ENCODE data around the gene SMC6.

The SMC6 gene

DNA sequence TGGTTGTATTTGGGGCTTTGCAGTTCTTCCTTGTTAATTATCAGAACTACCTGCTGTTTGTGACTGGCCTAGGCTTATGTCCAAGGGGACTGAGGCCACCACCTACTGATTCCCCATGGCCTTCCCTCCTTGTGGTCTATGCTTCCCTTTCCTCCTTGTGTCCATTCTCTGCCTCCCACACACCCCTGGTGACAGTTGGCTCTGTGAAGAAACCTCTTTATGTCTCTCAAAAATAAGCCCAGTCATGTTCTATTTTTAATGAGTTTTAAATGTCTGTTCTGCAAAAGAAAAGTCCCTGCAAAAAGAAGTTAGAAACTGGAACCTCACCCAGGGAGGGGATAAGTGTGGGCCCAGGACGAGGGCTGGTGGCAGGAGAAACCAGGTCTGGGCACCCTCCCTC lies 105.0 kb downstream of the SMC6 start:
- no peak overlapping the region for H3K27ac ChIP-seq (ENCODE audit: low read depth, low read length, severe bottlenecking)
- H3K4me1 ChIP-seq (ENCODE audit: control insufficient read depth, insufficient read depth, low read length, poor library complexity, severe bottlenecking) = peaks cover 9% of the 10 kb centered on the region
- no peaks in the 10 kb centered on the region for H3K9me3 ChIP-seq (ENCODE audit: control insufficient read depth, low read length)
- H3K4me3 ChIP-seq (ENCODE audit: extremely low read depth, insufficient read depth, low read length, poor library complexity, severe bottlenecking) = no peak overlapping the region
- 88 to 91% methylated on average over 1 of the region's 1 CpG for WGBS, 2 experiments (ENCODE audit: insufficient coverage in 2 of 2)
- no peaks in the 10 kb centered on the region for H3K36me3 ChIP-seq (ENCODE audit: control insufficient read depth, insufficient read depth, low read length)

DNA sequence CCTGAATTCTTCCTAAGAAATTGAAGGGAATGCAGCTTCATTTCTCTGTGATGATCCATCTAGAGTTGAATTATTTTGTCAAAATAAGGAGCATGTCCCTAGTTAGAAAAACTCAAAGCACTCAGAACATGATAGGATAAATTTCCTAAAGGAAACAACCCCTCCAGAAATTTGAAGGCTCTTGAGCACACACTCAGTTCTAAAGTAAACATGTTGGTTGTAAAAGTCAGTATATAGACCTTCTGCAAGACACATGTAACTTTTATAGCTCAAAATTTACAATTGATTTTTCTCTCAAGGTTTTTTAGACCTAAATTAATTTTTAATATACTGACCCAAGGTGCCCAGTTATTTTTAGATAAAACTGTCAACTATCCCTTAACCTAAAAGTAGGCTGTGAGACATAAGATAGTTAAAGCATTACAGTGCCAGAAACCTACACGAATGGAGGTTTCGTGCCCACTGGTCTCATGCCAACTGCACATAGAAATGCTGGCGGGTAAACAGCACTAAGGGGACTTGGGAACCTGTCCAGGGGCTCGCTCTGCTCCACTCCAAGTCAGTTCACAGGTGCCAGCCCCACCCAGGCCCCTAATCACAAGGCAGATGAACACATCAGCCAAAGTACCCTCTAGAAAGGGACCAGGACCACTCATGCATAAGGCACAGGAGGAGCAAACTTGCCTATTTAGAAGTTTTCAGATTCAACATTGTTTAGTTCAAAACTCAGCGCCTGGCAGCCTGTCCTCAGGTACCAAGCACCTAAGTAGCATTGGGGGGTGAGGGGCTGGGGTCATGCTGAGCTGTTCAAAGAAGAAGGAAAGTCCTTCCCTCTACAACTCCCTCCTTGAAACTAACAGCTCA lies 106.5 kb downstream of the SMC6 start:
- H3K27ac ChIP-seq (ENCODE audit: low read depth, low read length, severe bottlenecking) = no peak overlapping the region
- peaks cover 16% of the 10 kb centered on the region for H3K4me1 ChIP-seq (ENCODE audit: control insufficient read depth, insufficient read depth, low read length, poor library complexity, severe bottlenecking)
- H3K36me3 ChIP-seq (ENCODE audit: control insufficient read depth, insufficient read depth, low read length) = no peaks in the 10 kb centered on the region
- no peaks in the 10 kb centered on the region for H3K9me3 ChIP-seq (ENCODE audit: control insufficient read depth, low read length)
- no peak overlapping the region for H3K4me3 ChIP-seq (ENCODE audit: extremely low read depth, insufficient read depth, low read length, poor library complexity, severe bottlenecking)
- WGBS, 2 experiments (ENCODE audit: insufficient coverage in 2 of 2) = 88 to 100% methylated on average over 4 to 5 of the region's 5 CpGs

DNA sequence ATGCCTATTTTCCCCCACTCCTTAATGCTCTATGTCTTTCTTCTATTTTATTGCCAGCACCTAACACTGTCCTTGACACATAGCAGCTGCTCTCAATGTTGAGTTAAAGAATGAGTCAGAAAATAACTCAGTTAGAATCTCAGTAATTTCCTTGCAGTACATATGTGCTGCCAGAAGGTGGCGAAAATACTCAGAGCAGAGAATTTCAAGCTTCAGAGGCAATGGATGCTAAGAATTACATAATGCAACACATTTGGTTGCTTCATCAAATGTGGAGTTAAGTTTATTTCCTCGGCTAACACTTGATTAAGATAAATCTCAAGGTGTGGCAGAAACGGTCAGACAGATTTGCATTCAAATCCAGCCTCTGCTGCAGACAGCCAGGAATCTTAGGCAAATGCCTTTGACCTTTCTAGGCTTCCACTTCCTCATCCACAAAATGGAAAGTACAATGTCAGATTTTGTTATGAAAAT lies 107.5 kb downstream of the SMC6 start:
- no peaks in the 10 kb centered on the region for H3K9me3 ChIP-seq (ENCODE audit: control insufficient read depth, low read length)
- 13% methylated on average over 1 to 2 of the region's 3 CpGs for WGBS, 2 experiments (ENCODE audit: insufficient coverage in 2 of 2)
- no peaks in the 10 kb centered on the region for H3K36me3 ChIP-seq (ENCODE audit: control insufficient read depth, insufficient read depth, low read length)
- H3K4me1 ChIP-seq (ENCODE audit: control insufficient read depth, insufficient read depth, low read length, poor library complexity, severe bottlenecking) = peaks cover 16% of the 10 kb centered on the region
- H3K27ac ChIP-seq (ENCODE audit: low read depth, low read length, severe bottlenecking) = no peak overlapping the region
- no peak overlapping the region for H3K4me3 ChIP-seq (ENCODE audit: extremely low read depth, insufficient read depth, low read length, poor library complexity, severe bottlenecking)

DNA sequence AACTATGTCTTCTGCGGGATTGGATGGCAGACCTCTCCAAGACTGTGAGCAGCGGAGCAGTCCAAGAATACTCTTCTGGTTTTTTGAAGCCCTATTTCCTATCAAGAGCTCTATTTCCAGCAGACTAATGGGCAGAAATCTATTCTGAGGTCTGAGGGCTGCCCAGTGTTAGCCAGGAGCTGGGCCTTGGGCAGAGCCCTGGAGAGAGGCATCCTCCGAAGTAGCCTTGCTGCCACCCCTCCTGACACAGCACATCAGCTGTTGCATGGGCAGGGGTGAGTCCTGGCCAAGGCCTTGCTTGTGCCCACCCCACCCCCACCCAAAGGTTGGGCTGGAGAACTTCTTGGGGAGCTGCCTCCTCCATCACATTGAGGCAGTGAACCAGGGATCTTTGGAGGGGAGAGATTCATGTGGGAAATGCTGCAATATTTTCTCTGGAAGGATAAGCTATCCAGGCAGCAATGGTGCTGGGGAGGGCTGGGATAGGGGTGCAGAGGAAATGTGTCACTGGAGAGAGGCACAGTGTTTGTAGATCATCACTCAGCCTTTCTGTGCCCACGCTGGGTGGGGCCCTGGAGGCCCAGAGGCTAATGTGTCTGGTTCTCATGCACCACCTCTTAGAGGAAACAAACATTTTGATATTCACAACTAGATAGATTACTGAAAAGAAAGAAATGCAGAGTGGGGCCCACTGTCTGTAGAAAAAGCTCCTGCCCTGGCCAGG lies 108.5 kb downstream of the SMC6 start:
- no peak overlapping the region for H3K4me3 ChIP-seq (ENCODE audit: extremely low read depth, insufficient read depth, low read length, poor library complexity, severe bottlenecking)
- WGBS, 2 experiments (ENCODE audit: insufficient coverage in 2 of 2) = 83 to 94% methylated on average over 2 to 3 of the region's 4 CpGs
- H3K4me1 ChIP-seq (ENCODE audit: control insufficient read depth, insufficient read depth, low read length, poor library complexity, severe bottlenecking) = peaks cover 16% of the 10 kb centered on the region
- no peak overlapping the region for H3K27ac ChIP-seq (ENCODE audit: low read depth, low read length, severe bottlenecking)
- no peaks in the 10 kb centered on the region for H3K9me3 ChIP-seq (ENCODE audit: control insufficient read depth, low read length)
- H3K36me3 ChIP-seq (ENCODE audit: control insufficient read depth, insufficient read depth, low read length) = no peaks in the 10 kb centered on the region

DNA sequence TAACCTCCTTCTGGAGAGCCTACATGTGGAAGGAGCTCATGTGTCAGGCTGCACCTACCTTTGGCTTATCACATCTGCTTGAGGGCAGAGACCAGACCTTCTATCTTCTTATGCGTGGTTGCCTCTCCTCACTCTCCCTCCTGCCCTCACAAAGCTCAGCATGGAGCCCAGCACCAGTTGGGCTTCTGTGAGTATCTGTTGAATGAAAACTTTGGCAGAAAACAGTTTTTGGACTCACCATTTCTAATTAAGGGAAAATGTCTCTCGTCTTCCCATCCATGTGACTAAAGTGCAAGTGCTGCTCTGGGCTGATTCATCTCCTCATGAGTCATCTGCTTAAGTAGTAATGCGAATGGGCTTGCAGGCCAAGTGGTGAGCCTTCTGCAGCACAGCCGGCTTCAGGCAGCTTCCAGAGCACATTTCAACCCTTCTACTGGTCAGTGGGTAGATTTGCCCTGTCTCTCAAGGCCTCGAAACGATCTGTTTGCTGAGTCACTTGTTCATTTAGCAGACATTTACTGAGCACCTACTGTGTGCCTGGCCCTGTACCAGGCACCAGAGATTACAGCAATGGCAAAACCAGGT lies 110.5 kb downstream of the SMC6 start:
- Histone ChIP-seq H3K27ac (ENCODE audit: low read depth, low read length, severe bottlenecking) (peak overlapping the region; percentile 45), H3K4me1 (ENCODE audit: control insufficient read depth, insufficient read depth, low read length, poor library complexity, severe bottlenecking) (peaks cover 16% of the 10 kb centered on the region), H3K36me3 (ENCODE audit: control insufficient read depth, insufficient read depth, low read length) (no peaks in the 10 kb centered on the region), H3K9me3 (ENCODE audit: control insufficient read depth, low read length) (no peaks in the 10 kb centered on the region), H3K4me3 (ENCODE audit: extremely low read depth, insufficient read depth, low read length, poor library complexity, severe bottlenecking) (no peak overlapping the region)
- WGBS, 2 experiments (ENCODE audit: insufficient coverage in 2 of 2) = 53 to 76% methylated on average over 5 of the region's 6 CpGs

DNA sequence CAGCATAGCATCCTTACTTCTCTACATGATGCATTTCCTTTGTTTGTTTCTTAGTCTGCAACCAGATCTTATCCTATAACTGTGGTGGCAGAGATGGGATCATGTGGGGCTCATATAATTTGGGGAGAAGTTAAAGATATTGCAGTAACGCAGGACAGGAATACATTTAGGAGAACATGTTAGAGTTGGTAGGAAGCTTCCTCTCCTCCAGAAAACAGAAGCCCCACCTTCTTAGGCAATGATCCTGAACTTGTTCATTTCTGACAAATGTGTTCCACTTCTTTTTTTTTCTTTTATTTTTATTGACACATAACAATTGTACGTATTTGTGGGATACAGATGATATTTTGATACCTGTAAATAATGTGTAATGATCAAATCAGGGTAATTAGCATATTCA lies 113.2 kb downstream of the SMC6 start:
- peaks cover 12% of the 10 kb centered on the region for H3K4me1 ChIP-seq (ENCODE audit: control insufficient read depth, insufficient read depth, low read length, poor library complexity, severe bottlenecking)
- no peak overlapping the region for H3K4me3 ChIP-seq (ENCODE audit: extremely low read depth, insufficient read depth, low read length, poor library complexity, severe bottlenecking)
- 100% methylated on average over 1 of the region's 2 CpGs; no CpG with 5 or more reads in 1 of the 2 experiments for whole genome bisulfite sequencing, 2 experiments (ENCODE audit: insufficient coverage in 2 of 2)
- H3K27ac ChIP-seq (ENCODE audit: low read depth, low read length, severe bottlenecking) = no peak overlapping the region
- no peaks in the 10 kb centered on the region for H3K9me3 ChIP-seq (ENCODE audit: control insufficient read depth, low read length)
- H3K36me3 ChIP-seq (ENCODE audit: control insufficient read depth, insufficient read depth, low read length) = no peaks in the 10 kb centered on the region

DNA sequence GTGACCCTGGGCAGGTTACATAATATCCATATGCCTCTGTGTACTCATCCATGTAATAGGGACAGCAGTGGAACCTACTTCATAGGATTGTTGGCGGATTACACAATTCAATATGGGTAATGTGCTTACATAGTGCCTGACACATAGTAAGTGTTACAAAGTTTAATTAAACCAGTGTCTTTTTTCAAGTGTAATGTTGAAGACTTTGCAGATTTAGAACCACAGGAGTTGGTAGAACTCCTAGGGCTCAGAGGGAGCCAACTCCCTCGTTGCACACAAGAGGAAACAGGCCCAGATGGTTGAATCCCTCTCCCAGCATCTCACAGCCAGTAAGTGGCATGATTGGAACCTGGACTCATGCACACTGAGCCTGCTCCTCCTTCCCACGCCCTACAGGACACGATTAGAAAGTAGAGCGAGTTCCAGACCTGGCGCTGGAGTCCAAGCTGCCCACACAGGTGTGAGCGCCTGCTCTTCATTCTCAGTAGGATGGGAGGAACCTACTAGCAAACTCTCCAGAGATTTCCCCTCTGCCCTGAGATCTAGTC lies 115.3 kb downstream of the SMC6 start:
- Histone ChIP-seq H3K4me1 (ENCODE audit: control insufficient read depth, insufficient read depth, low read length, poor library complexity, severe bottlenecking) (peaks cover 7% of the 10 kb centered on the region), H3K4me3 (ENCODE audit: extremely low read depth, insufficient read depth, low read length, poor library complexity, severe bottlenecking) (no peak overlapping the region), H3K36me3 (ENCODE audit: control insufficient read depth, insufficient read depth, low read length) (no peaks in the 10 kb centered on the region), H3K9me3 (ENCODE audit: control insufficient read depth, low read length) (no peaks in the 10 kb centered on the region), H3K27ac (ENCODE audit: low read depth, low read length, severe bottlenecking) (no peak overlapping the region)
- WGBS, 2 experiments (ENCODE audit: insufficient coverage in 2 of 2) = 87 to 96% methylated on average over 6 of the region's 7 CpGs

DNA sequence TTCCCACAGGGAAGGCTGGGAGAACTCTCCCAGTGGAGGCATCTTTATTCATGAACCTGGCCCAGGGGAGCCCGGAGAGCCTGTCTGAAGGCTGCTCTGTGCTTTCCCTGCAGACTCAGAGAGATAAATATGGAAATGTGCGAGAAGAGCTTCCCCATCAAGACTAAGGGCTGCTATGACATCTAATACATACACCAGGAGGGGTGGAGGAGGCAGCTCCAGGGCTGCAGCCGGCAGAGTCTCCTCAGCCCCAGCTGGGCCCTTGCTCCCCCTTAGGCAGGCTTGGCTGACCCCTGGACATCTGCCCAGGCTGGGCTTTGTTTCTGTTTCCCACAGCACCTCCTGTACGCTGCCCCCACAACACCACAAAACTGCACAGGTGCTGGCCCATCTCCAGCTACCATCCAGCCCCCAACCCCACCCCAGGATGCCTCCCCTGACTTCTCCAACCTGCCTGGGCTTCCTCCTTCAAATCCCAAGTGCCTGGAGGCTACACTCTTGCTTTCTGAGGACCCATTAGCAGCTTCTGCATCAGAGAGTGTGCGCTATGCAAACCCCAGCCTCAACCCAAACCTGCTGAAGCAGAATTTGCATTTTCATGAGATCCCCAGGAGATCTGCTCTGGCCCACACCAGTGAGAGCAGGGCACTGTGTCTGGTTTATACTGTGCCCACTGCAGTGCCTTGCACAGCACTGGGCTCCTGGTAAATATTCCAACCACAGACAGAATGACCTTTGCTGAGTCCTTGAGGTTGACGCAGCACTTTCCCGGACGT lies 116.3 kb downstream of the SMC6 start:
- Histone ChIP-seq H3K4me3 (ENCODE audit: extremely low read depth, insufficient read depth, low read length, poor library complexity, severe bottlenecking) (no peak overlapping the region), H3K36me3 (ENCODE audit: control insufficient read depth, insufficient read depth, low read length) (no peaks in the 10 kb centered on the region), H3K27ac (ENCODE audit: low read depth, low read length, severe bottlenecking) (no peak overlapping the region), H3K4me1 (ENCODE audit: control insufficient read depth, insufficient read depth, low read length, poor library complexity, severe bottlenecking) (no peaks in the 10 kb centered on the region), H3K9me3 (ENCODE audit: control insufficient read depth, low read length) (no peaks in the 10 kb centered on the region)
- 92 to 96% methylated on average over 5 to 7 of the region's 8 CpGs for WGBS, 2 experiments (ENCODE audit: insufficient coverage in 2 of 2)

DNA sequence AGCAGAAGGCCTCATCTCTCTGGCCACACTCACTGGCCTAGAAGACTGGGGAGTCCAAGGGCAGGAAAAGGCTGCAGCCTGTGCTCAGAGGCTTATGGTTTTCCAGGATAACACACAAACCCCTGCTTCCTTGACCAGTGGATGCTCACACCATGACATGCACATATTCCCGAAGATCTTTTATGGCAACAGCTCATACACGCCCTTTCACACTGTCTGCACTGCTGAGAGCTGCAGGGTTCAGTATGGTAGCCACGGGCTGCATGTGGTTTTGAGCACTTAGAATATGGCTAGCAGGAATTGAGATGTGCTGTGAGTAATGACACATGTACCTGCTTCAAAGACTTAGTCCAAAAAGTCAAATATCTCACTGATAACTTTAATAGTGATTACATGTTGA lies 117.4 kb downstream of the SMC6 start:
- H3K4me3 ChIP-seq (ENCODE audit: extremely low read depth, insufficient read depth, low read length, poor library complexity, severe bottlenecking) = no peak overlapping the region
- no peaks in the 10 kb centered on the region for H3K9me3 ChIP-seq (ENCODE audit: control insufficient read depth, low read length)
- H3K36me3 ChIP-seq (ENCODE audit: control insufficient read depth, insufficient read depth, low read length) = no peaks in the 10 kb centered on the region
- 84 to 100% methylated on average over 1 to 2 of the region's 3 CpGs for WGBS, 2 experiments (ENCODE audit: insufficient coverage in 2 of 2)
- no peak overlapping the region for H3K27ac ChIP-seq (ENCODE audit: low read depth, low read length, severe bottlenecking)
- no peaks in the 10 kb centered on the region for H3K4me1 ChIP-seq (ENCODE audit: control insufficient read depth, insufficient read depth, low read length, poor library complexity, severe bottlenecking)

DNA sequence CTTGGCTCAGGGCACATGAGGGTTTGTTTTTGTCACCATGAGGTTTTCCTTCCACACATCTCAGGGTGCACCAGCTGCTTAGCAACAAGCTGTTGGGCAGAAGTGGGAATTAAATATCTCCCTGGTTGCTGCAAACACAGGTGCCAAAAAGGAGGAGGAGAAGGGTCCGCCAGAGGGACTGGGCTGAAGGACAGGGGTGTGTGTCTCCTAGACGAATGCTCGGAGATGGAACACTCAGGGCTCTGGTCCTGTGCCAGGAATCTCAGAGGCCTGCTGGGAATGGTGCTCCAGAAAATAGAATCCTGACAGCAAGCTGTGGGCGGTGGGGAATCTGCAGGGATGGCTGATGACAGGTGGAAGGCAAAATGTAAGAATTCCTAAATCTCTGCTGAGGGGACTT lies 118.6 kb downstream of the SMC6 start:
- H3K27ac ChIP-seq (ENCODE audit: low read depth, low read length, severe bottlenecking) = no peak overlapping the region
- H3K9me3 ChIP-seq (ENCODE audit: control insufficient read depth, low read length) = peaks cover under 1% of the 10 kb centered on the region
- no peak overlapping the region for H3K4me3 ChIP-seq (ENCODE audit: extremely low read depth, insufficient read depth, low read length, poor library complexity, severe bottlenecking)
- no peaks in the 10 kb centered on the region for H3K4me1 ChIP-seq (ENCODE audit: control insufficient read depth, insufficient read depth, low read length, poor library complexity, severe bottlenecking)
- WGBS, 2 experiments (ENCODE audit: insufficient coverage in 2 of 2) = 86 to 88% methylated on average over 4 of the region's 4 CpGs
- no peaks in the 10 kb centered on the region for H3K36me3 ChIP-seq (ENCODE audit: control insufficient read depth, insufficient read depth, low read length)
